Mononuclear cell (primary cell): ENCODE data around the gene PIK3R3. TPM values are rescaled to one million over a fixed set of nuclear protein-coding genes. Genes with fewer than 3 reads are reported as not detected.
"Not testable (repeated sequence)": the region's sequence is repeated elsewhere in the genome, so short reads cannot be mapped to it uniquely, and the experiment has no call there.

ENCODE experiments used
- H3K27me3 ChIP-seq: 2 replicates; pipeline ENCODE4 v1.6.0; 2011; ENCODE audit warnings: low read length, control low read depth; ENCODE audit not compliant: insufficient read depth
- H3K4me1 ChIP-seq: 2 replicates; pipeline ENCODE4 v1.5.1; 2011; ENCODE audit warnings: mild to moderate bottlenecking, low read length, control low read depth; ENCODE audit not compliant: insufficient read depth
- H3K4me3 ChIP-seq: 2 replicates; pipeline ENCODE4 v1.5.1; 2011; ENCODE audit warnings: mild to moderate bottlenecking, low read length, moderate library complexity
- H3K9me3 ChIP-seq: 2 replicates; pipeline ENCODE4 v1.5.1; 2011; ENCODE audit warnings: low read depth, mild to moderate bottlenecking, control low read depth, low read length
- total RNA-seq: library from RNA; depleted of rRNA; stranded (reverse); fragments of >200 nt; gene quantifications from one replicate; pipeline ENCODE4 v1.2.3, GENCODE V29; 2012

The PIK3R3 gene
- total RNA-seq, 1 donor: 0.42 TPM

- no peak overlapping the region for H3K4me3 ChIP-seq
- peaks cover 7% of the 10 kb centered on the region for H3K9me3 ChIP-seq
- no peaks in the 10 kb centered on the region for H3K27me3 ChIP-seq
- no peaks in the 10 kb centered on the region for H3K4me1 ChIP-seq
Measured at GRCh38 chr1:46098027-46098712, 34.3 kb downstream of the PIK3R3 start.

GRCh38 chr1:46097149-46097472 is 35.3 kb downstream of the PIK3R3 start:
- Histone ChIP-seq H3K4me3 (no peak overlapping the region), H3K9me3 (peaks cover 7% of the 10 kb centered on the region), H3K27me3 (no peaks in the 10 kb centered on the region), H3K4me1 (no peaks in the 10 kb centered on the region)

DNA sequence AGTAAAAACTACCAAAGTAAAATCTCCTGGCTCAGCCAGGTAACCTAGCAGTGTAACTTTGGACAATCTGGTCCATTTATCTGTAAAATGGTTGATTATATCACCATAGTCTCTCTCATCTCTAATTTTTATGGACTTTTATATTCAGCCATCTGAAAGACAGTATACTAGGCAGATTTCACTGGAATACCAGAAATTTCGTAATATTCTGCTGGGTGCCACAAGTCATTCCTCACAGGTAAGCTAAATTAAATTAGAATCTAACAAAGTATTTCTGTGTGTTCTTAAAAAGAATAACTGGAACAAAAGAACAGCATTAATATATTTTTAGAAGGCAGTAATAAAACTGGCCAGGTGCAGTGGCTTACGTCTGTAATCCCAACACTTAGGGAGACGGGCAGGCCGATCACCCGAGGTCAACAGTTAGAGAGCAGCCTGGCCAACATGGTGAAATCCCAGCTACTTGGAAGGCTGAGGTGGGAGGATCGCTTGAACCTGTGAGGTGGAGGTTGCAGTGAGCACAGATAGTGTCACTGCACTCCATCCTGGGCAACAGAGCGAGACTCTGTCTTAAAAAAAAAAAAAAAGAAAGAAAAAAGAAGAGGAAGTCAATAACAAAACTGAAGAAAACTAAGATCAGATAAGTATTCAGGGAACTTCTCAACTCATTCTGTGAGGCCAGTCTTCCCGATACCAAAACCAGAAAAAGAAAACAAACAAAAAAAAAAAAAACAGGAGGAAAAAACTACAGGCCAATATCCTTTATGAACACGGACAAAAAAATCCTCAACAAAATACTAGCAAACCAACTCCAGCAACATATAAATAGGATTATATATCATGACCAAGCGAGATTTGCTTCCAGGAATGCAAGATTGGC is 35.9 kb downstream of the PIK3R3 start:
- Histone ChIP-seq H3K4me1 (no peaks in the 10 kb centered on the region), H3K27me3 (no peaks in the 10 kb centered on the region), H3K9me3 (peaks cover 7% of the 10 kb centered on the region), H3K4me3 (no peak overlapping the region)

GRCh38 chr1:46095110-46095509 is 37.3 kb downstream of the PIK3R3 start:
- H3K4me1 ChIP-seq, H3K4me3 ChIP-seq, H3K9me3 ChIP-seq, H3K27me3 ChIP-seq: not testable (repeated sequence)

DNA sequence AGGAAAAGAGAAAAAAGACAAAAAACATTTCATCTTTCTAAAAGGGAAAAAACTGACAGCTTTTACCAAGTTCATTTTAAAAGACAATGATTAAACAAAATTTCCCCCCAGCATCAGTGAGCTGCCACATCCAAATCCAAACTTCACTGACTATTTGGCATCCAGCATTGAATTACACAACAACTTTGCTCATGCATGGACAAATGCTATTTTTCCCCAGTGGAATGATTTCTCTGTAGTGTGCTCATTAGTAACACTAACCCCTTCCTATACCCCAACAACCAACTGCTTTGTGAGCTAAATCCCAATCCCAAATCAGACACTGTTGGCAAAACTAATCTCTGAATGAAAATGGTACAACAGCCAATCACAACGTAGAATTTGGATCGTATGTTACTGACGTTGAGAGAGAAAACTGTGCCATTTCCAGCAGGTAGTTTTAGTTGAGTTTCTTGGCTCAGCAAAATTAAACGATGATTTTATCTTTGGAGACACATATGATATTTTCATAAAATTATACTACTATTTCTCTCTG is 37.9 kb downstream of the PIK3R3 start:
- Histone ChIP-seq H3K4me1 (no peaks in the 10 kb centered on the region), H3K4me3 (no peak overlapping the region), H3K27me3 (no peaks in the 10 kb centered on the region), H3K9me3 (peaks cover 4% of the 10 kb centered on the region)

GRCh38 chr1:46093832-46094231 is 38.6 kb downstream of the PIK3R3 start:
- H3K4me1 ChIP-seq, H3K27me3 ChIP-seq, H3K9me3 ChIP-seq, H3K4me3 ChIP-seq: not testable (repeated sequence)

- Histone ChIP-seq H3K27me3 (no peaks in the 10 kb centered on the region), H3K4me1 (no peaks in the 10 kb centered on the region)
Measured at GRCh38 chr1:46087891-46088290, 44.5 kb downstream of the PIK3R3 start.

DNA sequence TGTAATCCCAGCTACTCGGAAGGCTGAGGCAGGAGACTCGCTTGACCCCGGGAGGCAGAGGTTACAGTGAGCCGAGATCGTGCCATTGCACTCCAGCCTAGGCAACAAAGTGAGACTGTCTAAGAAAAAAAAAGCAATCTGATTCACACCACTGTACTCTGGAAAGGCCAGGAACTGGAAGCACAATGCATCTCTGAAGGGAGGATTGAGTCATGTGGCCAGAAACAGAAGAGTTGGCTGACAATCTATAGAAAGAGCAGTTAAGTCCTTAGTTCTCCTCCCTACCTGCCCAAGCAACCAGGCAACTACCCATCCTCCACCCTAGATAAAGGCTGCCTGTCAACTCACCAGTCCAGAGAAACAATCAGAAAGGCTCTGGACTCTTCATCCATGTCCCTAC is 45.9 kb downstream of the PIK3R3 start:
- no peaks in the 10 kb centered on the region for H3K27me3 ChIP-seq
- no peaks in the 10 kb centered on the region for H3K9me3 ChIP-seq
- H3K4me3 ChIP-seq: no peak overlapping the region
- H3K4me1 ChIP-seq: no peaks in the 10 kb centered on the region

More at GRCh38 chr1:46087891-46088290, 44.5 kb downstream of the PIK3R3 start:
- Histone ChIP-seq H3K4me3 (no peak overlapping the region), H3K9me3 (no peaks in the 10 kb centered on the region)

DNA sequence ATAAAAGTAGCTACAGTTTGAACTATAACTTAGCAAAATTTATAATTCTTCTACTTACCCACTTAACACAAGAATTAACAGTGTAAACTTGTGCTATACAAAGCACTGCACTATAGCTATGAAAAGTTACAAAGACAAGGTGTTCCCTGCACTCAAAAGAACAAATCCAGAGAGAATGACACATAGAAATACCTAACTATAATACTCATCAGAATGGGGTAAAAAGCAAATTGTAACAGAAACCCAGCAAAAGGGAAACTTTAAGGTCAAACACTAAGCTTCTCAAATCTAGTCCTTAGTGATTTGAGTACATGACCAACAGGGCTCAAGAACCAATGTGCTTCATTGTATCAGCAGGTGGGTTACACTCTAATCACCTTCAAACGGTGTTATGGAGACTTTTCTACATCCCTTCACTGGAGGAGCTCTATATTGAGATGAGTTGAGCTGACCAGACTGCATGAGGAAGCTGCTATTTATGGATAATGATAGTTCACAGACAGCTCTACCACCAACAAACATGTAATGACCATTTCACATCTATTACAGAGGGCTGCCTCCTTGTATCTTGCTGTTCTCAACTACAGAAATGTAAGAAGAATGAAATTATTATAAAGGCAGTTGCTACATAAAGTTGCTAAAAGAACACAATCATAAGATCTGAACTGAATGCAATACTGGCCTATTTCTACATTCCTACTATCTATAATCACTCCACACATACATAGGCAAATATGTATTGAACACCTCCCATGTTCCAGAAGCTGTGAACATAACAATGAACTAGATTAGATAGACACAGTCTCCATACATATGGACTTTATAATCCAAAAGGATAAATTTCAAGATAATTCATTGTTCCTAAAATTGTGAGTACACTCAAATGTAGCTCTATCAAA is 47.6 kb downstream of the PIK3R3 start:
- H3K27me3 ChIP-seq: no peaks in the 10 kb centered on the region
- H3K9me3 ChIP-seq: no peaks in the 10 kb centered on the region
- H3K4me3 ChIP-seq: no peak overlapping the region
- H3K4me1 ChIP-seq: no peaks in the 10 kb centered on the region

DNA sequence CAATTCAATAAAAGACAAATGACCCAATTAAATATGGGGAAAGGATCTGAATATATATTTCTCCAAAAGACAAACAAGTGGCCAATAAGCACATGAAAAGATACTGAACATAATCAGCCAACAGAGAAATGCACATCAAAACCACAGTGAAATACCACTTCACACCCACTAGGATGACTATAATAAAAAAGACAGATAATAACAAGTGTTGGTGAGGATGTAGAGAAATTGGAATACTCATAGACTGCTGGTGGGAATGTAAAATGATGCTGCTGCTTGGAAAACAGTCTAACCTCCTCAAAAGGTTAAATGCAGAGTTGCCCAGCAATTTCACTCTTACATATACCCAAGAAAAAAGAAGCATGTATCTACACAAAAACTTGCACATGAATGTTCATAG is 48.9 kb downstream of the PIK3R3 start:
- no peak overlapping the region for H3K4me3 ChIP-seq
- H3K9me3 ChIP-seq: no peaks in the 10 kb centered on the region
- no peaks in the 10 kb centered on the region for H3K27me3 ChIP-seq
- H3K4me1 ChIP-seq: no peaks in the 10 kb centered on the region

DNA sequence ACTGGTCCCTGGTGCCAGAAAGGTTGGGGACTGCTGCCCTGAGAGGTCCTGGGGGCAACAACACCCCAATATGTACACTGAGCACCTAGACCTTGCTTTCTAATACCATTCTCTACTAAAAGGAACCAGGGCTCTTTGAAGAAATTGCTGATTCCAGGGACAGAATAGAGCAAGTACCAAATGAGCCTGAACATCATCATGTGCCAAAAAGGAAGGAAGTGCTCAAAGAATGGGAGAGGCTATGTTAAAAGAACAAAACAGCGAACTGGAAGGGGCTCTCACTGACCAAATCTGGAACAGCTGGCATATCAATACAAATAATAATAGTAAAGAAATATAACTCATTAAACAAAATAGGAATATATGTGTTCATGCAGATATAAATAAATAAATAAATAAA is 50.8 kb downstream of the PIK3R3 start:
- Histone ChIP-seq H3K27me3 (no peaks in the 10 kb centered on the region), H3K4me3 (no peak overlapping the region), H3K9me3 (no peaks in the 10 kb centered on the region), H3K4me1 (no peaks in the 10 kb centered on the region)

DNA sequence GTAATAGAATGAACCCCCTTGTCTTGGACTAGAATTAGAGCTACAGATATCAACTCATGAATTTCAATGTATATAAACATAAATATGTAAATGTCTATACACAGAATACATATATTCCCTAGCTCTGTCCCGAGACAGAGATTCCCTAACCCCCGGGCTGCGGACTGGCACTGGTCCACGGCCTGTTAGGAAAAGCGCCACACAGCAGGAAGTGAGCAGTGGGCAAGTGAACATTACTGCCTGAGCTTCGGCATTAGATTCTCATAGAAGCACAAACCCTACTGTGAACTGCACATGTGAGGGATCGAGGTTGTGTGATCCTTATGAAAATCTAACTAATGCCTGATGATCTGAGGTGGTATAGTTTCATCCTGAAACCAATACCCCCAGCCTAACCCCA is 51.2 kb downstream of the PIK3R3 start:
- Histone ChIP-seq H3K4me1 (no peaks in the 10 kb centered on the region), H3K4me3 (no peak overlapping the region)

GRCh38 chr1:46080257-46080656 is 52.2 kb downstream of the PIK3R3 start:
- no peak overlapping the region for H3K4me3 ChIP-seq
- no peaks in the 10 kb centered on the region for H3K4me1 ChIP-seq
- H3K27me3 ChIP-seq: no peaks in the 10 kb centered on the region
- no peaks in the 10 kb centered on the region for H3K9me3 ChIP-seq

More for the DNA sequence above, 51.2 kb downstream of the PIK3R3 start:
- H3K27me3 ChIP-seq: no peaks in the 10 kb centered on the region
- no peaks in the 10 kb centered on the region for H3K9me3 ChIP-seq

DNA sequence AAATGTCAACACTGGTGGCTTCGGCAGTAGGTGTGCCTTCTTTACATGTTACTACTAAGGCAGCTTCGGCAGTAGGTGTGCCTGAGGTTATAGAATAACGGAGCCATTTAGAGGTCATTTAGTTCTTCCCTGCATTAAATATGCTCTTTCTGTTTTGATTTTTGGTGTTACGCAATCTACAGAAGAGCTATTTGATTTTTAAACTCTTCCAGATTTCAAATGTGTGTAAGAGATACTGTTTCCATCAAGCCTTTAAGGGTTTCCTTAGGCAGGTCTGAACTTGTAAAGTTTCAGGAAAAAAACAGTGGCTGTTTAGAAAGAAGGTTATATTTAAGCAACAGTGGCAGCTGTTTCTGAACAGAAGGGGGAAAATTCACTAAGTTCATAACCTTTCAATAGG is 54.8 kb downstream of the PIK3R3 start:
- H3K4me3 ChIP-seq: no peak overlapping the region
- no peaks in the 10 kb centered on the region for H3K9me3 ChIP-seq
- no peaks in the 10 kb centered on the region for H3K4me1 ChIP-seq
- no peaks in the 10 kb centered on the region for H3K27me3 ChIP-seq

DNA sequence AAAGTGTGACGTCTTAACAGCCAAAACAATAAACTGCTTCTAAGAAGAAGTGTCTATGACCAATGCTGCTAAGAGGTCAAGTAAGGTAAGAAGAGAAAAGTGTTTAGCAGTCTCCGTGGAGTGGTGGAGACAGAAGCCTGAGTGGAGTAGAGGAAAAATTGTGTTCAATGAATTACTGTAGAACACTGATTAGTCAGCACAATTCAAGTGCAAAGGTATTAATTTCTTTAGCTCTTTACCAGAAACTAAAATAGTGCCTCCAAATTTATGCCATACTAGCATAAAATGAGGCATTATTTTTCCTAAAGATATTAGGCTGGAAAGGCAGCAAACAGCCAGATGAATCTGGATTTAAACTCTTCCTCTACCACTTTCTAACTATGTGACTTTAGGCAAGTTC is 56.1 kb downstream of the PIK3R3 start:
- no peaks in the 10 kb centered on the region for H3K4me1 ChIP-seq
- no peak overlapping the region for H3K4me3 ChIP-seq
- H3K27me3 ChIP-seq: no peaks in the 10 kb centered on the region
- no peaks in the 10 kb centered on the region for H3K9me3 ChIP-seq
